MM.1S (cell line): ENCODE results near the gene ACSS1.

Experiments
- DNase-seq: peaks from one replicate; pipeline ENCODE4 v3.0.0-alpha.2; 2015
- H2AFZ ChIP-seq: fragments of 300-600 bp; sonication (generic); 2 replicates; pipeline ENCODE4 v1.6.0; 2016; ENCODE audit warnings: antibody characterized with exemption, low read length
- H3F3A ChIP-seq: fragments of 300-600 bp; sonication (generic); 2 replicates; pipeline ENCODE4 v1.6.1; 2016; ENCODE audit warnings: mild to moderate bottlenecking, antibody characterized with exemption, low read length, moderate library complexity, mixed read lengths; ENCODE audit not compliant: insufficient read depth
- H3K27ac ChIP-seq: fragments of 300-600 bp; sonication (generic); 2 replicates; pipeline ENCODE4 v1.5.1; 2016; ENCODE audit warnings: mild to moderate bottlenecking, low read length
- H3K27me3 ChIP-seq: fragments of 300-600 bp; sonication (generic); replicated peaks from 2 replicates; pipeline ENCODE4 v1.6.0; 2016; ENCODE audit warnings: low read length; ENCODE audit not compliant: insufficient read depth
- H3K36me3 ChIP-seq: fragments of 300-600 bp; sonication (generic); replicated peaks from 2 replicates; pipeline ENCODE4 v1.6.1; 2016; ENCODE audit warnings: mild to moderate bottlenecking, low read length, mixed read lengths; ENCODE audit not compliant: insufficient read depth
- H3K4me1 ChIP-seq: fragments of 300-600 bp; sonication (generic); 2 replicates; pipeline ENCODE4 v1.6.1; 2016; ENCODE audit warnings: low read length, mixed read lengths
- H3K4me2 ChIP-seq: fragments of 300-600 bp; sonication (generic); 2 replicates; pipeline ENCODE4 v1.6.0; 2016; ENCODE audit warnings: low read depth, low read length
- H3K4me3 ChIP-seq: fragments of 300-600 bp; sonication (generic); 2 replicates; pipeline ENCODE4 v1.5.1; 2016; ENCODE audit warnings: low read length, mixed read lengths
- H3K79me2 ChIP-seq: fragments of 300-600 bp; sonication (generic); 2 replicates; pipeline ENCODE4 v1.6.1; 2016; ENCODE audit warnings: mixed run types, low read length, mixed read lengths
- H3K9ac ChIP-seq: fragments of 300-600 bp; sonication (generic); 2 replicates; pipeline ENCODE4 v1.6.1; 2016; ENCODE audit warnings: low read length, mixed read lengths
- H3K9me2 ChIP-seq: fragments of 300-600 bp; sonication (generic); replicated peaks from 2 replicates; pipeline ENCODE4 v1.6.1; 2016; ENCODE audit warnings: mild to moderate bottlenecking, low read length, mixed read lengths; ENCODE audit not compliant: insufficient read depth
- H3K9me3 ChIP-seq: fragments of 300-600 bp; sonication (generic); replicated peaks from 2 replicates; pipeline ENCODE4 v1.6.1; 2016; ENCODE audit warnings: mild to moderate bottlenecking, low read length, mixed read lengths; ENCODE audit not compliant: insufficient read depth
- H4K20me1 ChIP-seq: fragments of 300-600 bp; sonication (generic); 2 replicates; pipeline ENCODE4 v1.6.1; 2016; ENCODE audit warnings: mild to moderate bottlenecking, low read length, moderate library complexity, mixed read lengths; ENCODE audit not compliant: insufficient read depth
- CTCF ChIP-seq: fragments of 300-600 bp; sonication (generic); IDR thresholded peaks from 2 replicates; pipeline ENCODE4 v1.5.1; 2016; ENCODE audit warnings: antibody characterized with exemption, low read length, mixed read lengths
- EZH2 ChIP-seq: fragments of 300-600 bp; sonication (generic); optimal IDR thresholded peaks from 2 replicates; pipeline ENCODE3; 2017; ENCODE audit warnings: low read depth, mild to moderate bottlenecking, antibody characterized with exemption, low read length, mixed read lengths
- EZH2phosphoT487 ChIP-seq: fragments of 300-600 bp; sonication (generic); IDR thresholded peaks from 2 replicates; pipeline ENCODE4 v1.6.1; 2018; ENCODE audit warnings: antibody characterized with exemption, low read length

Gene ACSS1

GRCh38 chr20:25077610-25078169 lies 19.8 kb upstream of the ACSS1 start:
- Histone ChIP-seq H3K9me3 (no peaks in the 10 kb centered on the region), H2AFZ (no peak overlapping the region), H3K9me2 (no peaks in the 10 kb centered on the region), H3K9ac (no peak overlapping the region), H3K36me3 (no peaks in the 10 kb centered on the region), H3K27ac (no peak overlapping the region), H3K4me2 (peak overlapping the region; percentile 50; the same call in 1 of the 2 replicates), H3K79me2 (no peaks in the 10 kb centered on the region), H3K4me1 (0 out of 2 replicates have a peak, but pooled peaks cover 8% of the 10 kb centered on the region), H3K4me3 (no peak overlapping the region; the same call in 1 of the 2 replicates), H3F3A (no peaks in the 10 kb centered on the region), H4K20me1 (no peaks in the 10 kb centered on the region), H3K27me3 (peaks cover 12% of the 10 kb centered on the region; the same call in 1 of the 2 replicates)
- no peak for DNase-seq
- TF ChIP-seq EZH2phosphoT487, result no peak
- TF ChIP-seq EZH2, result no peak
- TF ChIP-seq CTCF, result no peak

DNA sequence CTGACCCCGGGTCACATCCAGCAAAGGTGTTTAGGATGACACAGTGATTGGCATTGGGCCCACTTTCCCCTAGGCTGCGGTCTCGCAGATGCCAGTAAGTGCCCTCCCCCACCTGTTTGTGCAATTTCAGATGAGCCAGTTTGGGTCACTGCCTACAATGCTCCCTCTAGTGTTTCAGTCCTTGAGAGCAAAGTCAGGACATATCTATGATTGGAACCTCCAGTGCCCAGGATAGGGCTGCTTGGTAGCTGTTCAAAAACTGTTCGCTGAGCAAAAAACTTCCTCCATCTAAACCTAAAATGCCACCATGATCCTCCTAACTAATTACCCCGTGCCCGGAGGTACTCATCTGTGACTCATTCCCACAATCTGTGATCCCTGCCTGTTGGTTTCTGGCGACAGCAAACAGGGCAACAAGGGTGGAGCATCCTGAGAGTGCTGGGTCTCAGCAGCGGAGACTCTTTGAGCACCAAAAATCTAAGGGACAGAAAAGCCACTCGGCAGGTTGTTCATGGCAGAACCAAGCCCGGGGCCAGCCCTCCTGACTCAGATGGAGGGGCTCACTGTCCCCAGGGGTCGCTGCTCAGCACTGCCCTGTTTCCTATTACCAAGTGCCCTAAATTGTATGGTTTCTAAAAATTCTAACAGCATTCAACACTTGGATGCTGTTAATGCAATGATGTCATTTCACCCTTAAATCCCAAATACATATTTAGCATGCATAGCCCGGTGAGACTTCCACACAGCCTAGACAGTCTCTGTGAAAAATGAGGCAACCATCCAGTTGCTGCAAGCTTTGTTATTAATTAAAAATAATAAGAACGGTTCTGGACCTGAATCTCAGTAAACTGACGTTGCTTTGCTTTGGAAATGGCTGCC lies 19.0 kb upstream of the ACSS1 start:
- H3F3A ChIP-seq, result no peaks in the 10 kb centered on the region
- H3K27ac ChIP-seq, result no peak overlapping the region
- no peaks in the 10 kb centered on the region for H3K9me2 ChIP-seq
- DNase-seq, result peak; percentile 86
- H3K79me2 ChIP-seq, result no peaks in the 10 kb centered on the region
- no peaks in the 10 kb centered on the region for H3K9me3 ChIP-seq
- 0 out of 2 replicates have a peak overlapping the region, but pooled peaks have one; percentile 10 for H2AFZ ChIP-seq
- H3K4me1 ChIP-seq, result 0 out of 2 replicates have a peak, but pooled peaks cover 8% of the 10 kb centered on the region
- no peak overlapping the region; the same call in 1 of the 2 replicates for H3K4me3 ChIP-seq
- H4K20me1 ChIP-seq, result no peaks in the 10 kb centered on the region
- H3K27me3 ChIP-seq, result 0 out of 2 replicates have a peak, but pooled peaks cover 12% of the 10 kb centered on the region
- no peaks in the 10 kb centered on the region for H3K36me3 ChIP-seq
- H3K9ac ChIP-seq, result no peak overlapping the region
- no peak for TF ChIP-seq EZH2phosphoT487
- TF ChIP-seq EZH2, result no peak
- peak; percentile 68 for TF ChIP-seq CTCF
- H3K4me2 ChIP-seq, result peak overlapping the region; percentile 50

- Histone ChIP-seq H4K20me1 (no peaks in the 10 kb centered on the region), H3K9me3 (no peaks in the 10 kb centered on the region), H3K36me3 (no peaks in the 10 kb centered on the region), H3K9me2 (no peaks in the 10 kb centered on the region), H3K4me2 (no peak overlapping the region), H3K27me3 (0 out of 2 replicates have a peak, but pooled peaks cover 12% of the 10 kb centered on the region), H2AFZ (no peak overlapping the region), H3K4me3 (no peak overlapping the region), H3K79me2 (no peaks in the 10 kb centered on the region), H3K4me1 (0 out of 2 replicates have a peak, but pooled peaks cover 8% of the 10 kb centered on the region), H3F3A (no peaks in the 10 kb centered on the region), H3K9ac (no peak overlapping the region), H3K27ac (no peak overlapping the region)
- no peak for DNase-seq
- TF ChIP-seq EZH2phosphoT487 (no peak), CTCF (no peak), EZH2 (no peak)
Observed at GRCh38 chr20:25076201-25076600, 18.3 kb upstream of the ACSS1 start.
